Panc1 (cell line): ENCODE data around the gene FCHSD2. TPM values are rescaled to one million over a fixed set of nuclear protein-coding genes. Genes with fewer than 3 reads are reported as not detected.

ENCODE experiments used
- ATAC-seq: fragments of 200-7000 bp; cut with Tn5 transposase; 2 replicates; pipeline ENCODE4 v1.9.1; 2020; ENCODE audit warnings: mild to moderate bottlenecking, moderate library complexity
- BruUV-seq: library from RNA; stranded (reverse); fragments of 400-500 nt; replicated peaks from 2 replicates; lab custom pipeline; 2021; lab: Mats Ljungman, UMichigan
- CTCF ChIA-PET: fragments of 300-600 bp; sonication (Branson Sonifier 250); formaldehyde crosslinking; loops from one replicate; lab custom pipeline; 2022; ENCODE audit warnings: antibody characterized with exemption; lab: Charles Lee
- POLR2A ChIA-PET: fragments of 300-600 bp; sonication (Branson Sonifier 250); formaldehyde crosslinking; loops from one replicate; lab custom pipeline; 2022; ENCODE audit warnings: antibody characterized with exemption; lab: Charles Lee
- DNase-seq: peaks from one replicate; pipeline ENCODE4 v3.0.0-alpha.2; 2010; ENCODE audit warnings: low read depth, low spot score
- H3K27ac ChIP-seq: 2 replicates; pipeline ENCODE4 v1.5.1; 2011; ENCODE audit warnings: mild to moderate bottlenecking, low read length, inconsistent platforms
- H3K27me3 ChIP-seq: fragments of 200-500 bp; sonication (Bioruptor generic); 2 replicates; pipeline ENCODE4 v1.6.0; 2014; ENCODE audit warnings: low read length, inconsistent platforms; ENCODE audit not compliant: control insufficient read depth, insufficient read depth
- H3K36me3 ChIP-seq: fragments of 200-500 bp; sonication (Bioruptor generic); 2 replicates; pipeline ENCODE4 v1.5.1; 2014; ENCODE audit warnings: inconsistent platforms, mild to moderate bottlenecking, low read length, moderate library complexity; ENCODE audit not compliant: control insufficient read depth, insufficient read depth
- H3K4me1 ChIP-seq: 2 replicates; pipeline ENCODE4 v1.5.1; 2011; ENCODE audit warnings: inconsistent platforms, mild to moderate bottlenecking, low read length, moderate library complexity; ENCODE audit not compliant: control insufficient read depth, insufficient read depth
- H3K4me3 ChIP-seq, 2 experiments: 2 replicates each; pipeline ENCODE4 v1.5.1; 2011 to 2012; ENCODE audit warnings: low read depth in 2 of 2, low read length in 2 of 2, mild to moderate bottlenecking in 2 of 2, inconsistent platforms in 1 of 2, moderate library complexity in 1 of 2
- H3K9me3 ChIP-seq: fragments of 200-500 bp; sonication (Bioruptor generic); 2 replicates; pipeline ENCODE4 v1.5.1; 2014; ENCODE audit warnings: low read depth, mild to moderate bottlenecking, inconsistent platforms, low read length, moderate library complexity; ENCODE audit not compliant: control insufficient read depth, insufficient read depth
- POLR2AphosphoS5 ChIP-seq: IDR thresholded peaks from 2 replicates; pipeline ENCODE4 v1.6.1; 2012; ENCODE audit warnings: mild to moderate bottlenecking, low read depth, low read length, moderate library complexity
- SIN3A ChIP-seq: IDR thresholded peaks from 2 replicates; pipeline ENCODE4 v1.6.1; 2012; ENCODE audit warnings: low read depth, mild to moderate bottlenecking, low read length, moderate library complexity, borderline replicate concordance; ENCODE audit not compliant: insufficient read depth
- TCF7L2 ChIP-seq: IDR thresholded peaks from 2 replicates; pipeline ENCODE4 v1.6.1; 2011; ENCODE audit warnings: mild to moderate bottlenecking, low read depth, low read length, inconsistent platforms
- in situ Hi-C: cut with HindIII; loops from 2 replicates; pipeline ENCODE4 v1.10.0; 2016; ENCODE audit warnings: low sequenced_read_pairs, low pct_unique_long_range_greater_than_20kb
- intact Hi-C: fragments of 100-400 bp; cut with micrococcal nuclease; formaldehyde crosslinking; loops from one replicate; pipeline ENCODE4 v1.10.0; 2022; ENCODE audit not compliant: unreplicated experiment
- total RNA-seq: library from RNA; stranded (reverse); gene quantifications from one replicate; pipeline ENCODE4 v1.2.1, GENCODE V29; 2021; ENCODE audit not compliant: unreplicated experiment
- TF ChIP-seq, protein P1 (sequence below), 2 experiments: IDR thresholded peaks; 2 replicates each; pipeline ENCODE4 v1.6.1; 2011 to 2012; ENCODE audit warnings: low read depth in 2 of 2, control low read depth in 1 of 2, low read length in 1 of 2, mild to moderate bottlenecking in 1 of 2, moderate library complexity in 1 of 2; ENCODE audit not compliant: insufficient read depth in 1 of 2
- TF ChIP-seq, protein P2 (sequence below): fragments of 450-650 bp; IDR thresholded peaks from 2 replicates; pipeline ENCODE4 v1.5.1; 2017; ENCODE audit warnings: mild to moderate bottlenecking

FCHSD2 gene
- total RNA-seq, 1 experiment from 2014 or later: 31.8 TPM

DNA sequence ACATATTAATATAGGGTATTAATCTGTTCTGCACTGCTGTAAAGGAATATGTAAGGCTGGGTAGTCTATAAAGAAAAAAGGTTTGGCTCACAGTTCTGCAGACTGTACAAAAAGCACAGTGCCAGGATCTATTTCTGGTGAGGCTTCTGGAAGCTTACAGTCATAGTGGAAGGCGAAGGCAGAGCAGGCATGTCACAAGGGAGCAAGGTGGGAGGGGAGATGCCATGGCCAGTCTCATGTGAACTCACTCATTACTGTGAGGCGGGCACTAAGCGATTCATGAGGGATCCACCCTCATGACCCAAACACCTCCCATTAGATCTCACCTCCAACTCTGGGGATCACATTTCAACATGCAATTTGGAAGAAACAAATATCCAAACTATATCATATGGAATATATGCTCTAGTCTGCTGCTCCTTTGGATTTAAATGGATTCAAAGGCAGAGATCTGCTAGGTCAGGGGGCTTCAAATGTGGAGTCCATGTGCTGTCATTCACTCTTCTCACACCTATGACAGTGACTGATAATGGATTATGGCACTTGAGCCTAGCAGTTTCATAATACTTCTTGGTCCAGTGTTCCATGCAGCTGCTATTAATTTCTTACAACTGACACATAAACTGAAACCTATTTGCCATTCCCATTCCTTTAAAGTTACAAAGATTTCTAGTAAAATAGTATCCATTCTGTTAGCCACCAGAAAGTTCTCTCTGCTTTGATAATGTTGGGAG is 182.0 kb downstream of the FCHSD2 start:
- Histone ChIP-seq H3K4me1 (no peaks in the 10 kb centered on the region), H3K36me3 (no peaks in the 10 kb centered on the region), H3K4me3 (no peak overlapping the region), H3K27me3 (no peaks in the 10 kb centered on the region), H3K27ac (no peak overlapping the region), H3K9me3 (no peaks in the 10 kb centered on the region)
- no peak for TF ChIP-seq SIN3A
- TF ChIP-seq, protein P1, sequence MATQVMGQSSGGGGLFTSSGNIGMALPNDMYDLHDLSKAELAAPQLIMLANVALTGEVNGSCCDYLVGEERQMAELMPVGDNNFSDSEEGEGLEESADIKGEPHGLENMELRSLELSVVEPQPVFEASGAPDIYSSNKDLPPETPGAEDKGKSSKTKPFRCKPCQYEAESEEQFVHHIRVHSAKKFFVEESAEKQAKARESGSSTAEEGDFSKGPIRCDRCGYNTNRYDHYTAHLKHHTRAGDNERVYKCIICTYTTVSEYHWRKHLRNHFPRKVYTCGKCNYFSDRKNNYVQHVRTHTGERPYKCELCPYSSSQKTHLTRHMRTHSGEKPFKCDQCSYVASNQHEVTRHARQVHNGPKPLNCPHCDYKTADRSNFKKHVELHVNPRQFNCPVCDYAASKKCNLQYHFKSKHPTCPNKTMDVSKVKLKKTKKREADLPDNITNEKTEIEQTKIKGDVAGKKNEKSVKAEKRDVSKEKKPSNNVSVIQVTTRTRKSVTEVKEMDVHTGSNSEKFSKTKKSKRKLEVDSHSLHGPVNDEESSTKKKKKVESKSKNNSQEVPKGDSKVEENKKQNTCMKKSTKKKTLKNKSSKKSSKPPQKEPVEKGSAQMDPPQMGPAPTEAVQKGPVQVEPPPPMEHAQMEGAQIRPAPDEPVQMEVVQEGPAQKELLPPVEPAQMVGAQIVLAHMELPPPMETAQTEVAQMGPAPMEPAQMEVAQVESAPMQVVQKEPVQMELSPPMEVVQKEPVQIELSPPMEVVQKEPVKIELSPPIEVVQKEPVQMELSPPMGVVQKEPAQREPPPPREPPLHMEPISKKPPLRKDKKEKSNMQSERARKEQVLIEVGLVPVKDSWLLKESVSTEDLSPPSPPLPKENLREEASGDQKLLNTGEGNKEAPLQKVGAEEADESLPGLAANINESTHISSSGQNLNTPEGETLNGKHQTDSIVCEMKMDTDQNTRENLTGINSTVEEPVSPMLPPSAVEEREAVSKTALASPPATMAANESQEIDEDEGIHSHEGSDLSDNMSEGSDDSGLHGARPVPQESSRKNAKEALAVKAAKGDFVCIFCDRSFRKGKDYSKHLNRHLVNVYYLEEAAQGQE (IDR thresholded peaks at IDR 0.05; ENCODE audit: insufficient read depth in 1 of 2, low read depth in 2 of 2, low read length in 1 of 2): no peak
- TF ChIP-seq TCF7L2: no peak
- no peak for TF ChIP-seq POLR2AphosphoS5
- TF ChIP-seq, protein P2, sequence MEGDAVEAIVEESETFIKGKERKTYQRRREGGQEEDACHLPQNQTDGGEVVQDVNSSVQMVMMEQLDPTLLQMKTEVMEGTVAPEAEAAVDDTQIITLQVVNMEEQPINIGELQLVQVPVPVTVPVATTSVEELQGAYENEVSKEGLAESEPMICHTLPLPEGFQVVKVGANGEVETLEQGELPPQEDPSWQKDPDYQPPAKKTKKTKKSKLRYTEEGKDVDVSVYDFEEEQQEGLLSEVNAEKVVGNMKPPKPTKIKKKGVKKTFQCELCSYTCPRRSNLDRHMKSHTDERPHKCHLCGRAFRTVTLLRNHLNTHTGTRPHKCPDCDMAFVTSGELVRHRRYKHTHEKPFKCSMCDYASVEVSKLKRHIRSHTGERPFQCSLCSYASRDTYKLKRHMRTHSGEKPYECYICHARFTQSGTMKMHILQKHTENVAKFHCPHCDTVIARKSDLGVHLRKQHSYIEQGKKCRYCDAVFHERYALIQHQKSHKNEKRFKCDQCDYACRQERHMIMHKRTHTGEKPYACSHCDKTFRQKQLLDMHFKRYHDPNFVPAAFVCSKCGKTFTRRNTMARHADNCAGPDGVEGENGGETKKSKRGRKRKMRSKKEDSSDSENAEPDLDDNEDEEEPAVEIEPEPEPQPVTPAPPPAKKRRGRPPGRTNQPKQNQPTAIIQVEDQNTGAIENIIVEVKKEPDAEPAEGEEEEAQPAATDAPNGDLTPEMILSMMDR: no peak
- ATAC-seq (no peak), DNase-seq (no peak)
- ChIA-PET POLR2A (no interaction called here), CTCF (no interaction called here)
- in situ Hi-C loops (no loop called here), intact Hi-C loops (no loop called here)
- BruUV-seq: no TSS peak

DNA sequence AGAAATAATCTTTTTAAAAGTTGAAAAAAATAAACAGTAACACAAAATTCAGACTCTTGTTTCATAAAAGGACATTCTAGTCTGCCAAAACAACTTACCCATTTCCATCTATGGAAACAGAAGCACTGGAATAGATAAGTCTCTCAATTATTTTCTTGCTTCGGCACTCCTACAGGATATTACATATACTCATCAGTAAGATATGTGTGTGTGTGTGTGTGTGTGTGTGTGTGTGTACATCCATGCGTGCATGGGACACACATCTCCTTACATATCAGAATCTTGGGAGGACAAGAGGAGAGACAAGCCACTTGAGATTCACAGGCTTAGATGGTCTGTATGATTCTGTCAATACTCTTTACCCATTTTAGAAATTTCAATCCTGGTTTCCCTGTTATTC is 183.3 kb downstream of the FCHSD2 start:
- Histone ChIP-seq H3K27ac (no peak overlapping the region), H3K36me3 (no peaks in the 10 kb centered on the region), H3K27me3 (no peaks in the 10 kb centered on the region), H3K9me3 (no peaks in the 10 kb centered on the region), H3K4me3 (no peak overlapping the region), H3K4me1 (no peaks in the 10 kb centered on the region)
- intact Hi-C loops: no loop called here
- in situ Hi-C loops: no loop called here
- BruUV-seq: no TSS peak
- TF ChIP-seq, protein P1 (IDR thresholded peaks at IDR 0.05; ENCODE audit: insufficient read depth in 1 of 2, low read depth in 2 of 2, low read length in 1 of 2): no peak
- no peak for TF ChIP-seq TCF7L2
- TF ChIP-seq, protein P2: no peak
- no peak for TF ChIP-seq SIN3A
- TF ChIP-seq POLR2AphosphoS5: no peak
- no peak for ATAC-seq
- DNase-seq: no peak
- ChIA-PET CTCF (no interaction called here), POLR2A (no interaction called here)
